Measurements from ENCODE around the gene REEP3.
"Not testable (repeated sequence)": the region's sequence is repeated elsewhere in the genome, so short reads cannot be mapped to it uniquely, and the experiment has no call there.

REEP3 gene

DNA sequence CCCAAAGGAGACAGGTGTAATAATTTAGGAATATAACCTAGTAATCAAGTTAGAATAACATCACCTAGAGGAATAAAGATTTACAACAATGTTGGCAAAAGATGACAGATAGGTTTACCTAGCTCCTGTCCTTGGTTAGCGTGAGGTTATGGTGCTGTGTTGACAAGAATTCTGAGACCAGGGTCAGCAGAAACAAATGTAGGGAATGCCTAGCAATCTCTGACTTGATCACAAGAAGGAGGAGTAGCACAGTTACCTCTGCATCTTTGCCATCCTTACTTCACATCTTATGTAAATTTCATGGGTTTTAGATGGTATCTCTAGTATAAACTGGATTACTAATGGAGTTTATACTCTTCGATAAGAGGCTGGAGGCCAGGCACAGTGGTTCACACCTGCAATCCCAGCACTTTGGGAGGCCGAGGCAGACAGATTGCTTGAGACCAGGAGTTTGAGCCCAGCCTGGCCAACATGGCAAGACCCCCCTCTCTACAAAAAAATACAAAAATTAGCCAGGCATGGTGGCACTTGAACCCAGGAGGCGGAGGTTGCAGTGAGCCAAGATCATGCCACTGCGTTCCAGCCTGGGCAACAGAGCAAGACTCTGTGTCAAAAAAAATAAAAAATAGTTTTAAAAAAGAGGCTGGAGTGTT, 37.1 kb downstream of the REEP3 start:
- H3K27me3 ChIP-seq: no peaks in the 10 kb centered on the region
- H3K4me1 ChIP-seq: peaks cover 12% of the 10 kb centered on the region
- no peak overlapping the region for H3K9ac ChIP-seq
- no peak overlapping the region for H3K4me3 ChIP-seq
- no peaks in the 10 kb centered on the region for H3K36me3 ChIP-seq
- H3K27ac ChIP-seq: no peak overlapping the region
- H3K4me2 ChIP-seq: no peak overlapping the region
- peaks cover 4% of the 10 kb centered on the region; the same call in 1 of the 2 replicates for H3K9me3 ChIP-seq
- H4K20me1 ChIP-seq: peaks cover 64% of the 10 kb centered on the region; the same call in 1 of the 2 replicates
- TF ChIP-seq Cebpa-rat (IDR thresholded peaks at IDR 0.05): no peak

DNA sequence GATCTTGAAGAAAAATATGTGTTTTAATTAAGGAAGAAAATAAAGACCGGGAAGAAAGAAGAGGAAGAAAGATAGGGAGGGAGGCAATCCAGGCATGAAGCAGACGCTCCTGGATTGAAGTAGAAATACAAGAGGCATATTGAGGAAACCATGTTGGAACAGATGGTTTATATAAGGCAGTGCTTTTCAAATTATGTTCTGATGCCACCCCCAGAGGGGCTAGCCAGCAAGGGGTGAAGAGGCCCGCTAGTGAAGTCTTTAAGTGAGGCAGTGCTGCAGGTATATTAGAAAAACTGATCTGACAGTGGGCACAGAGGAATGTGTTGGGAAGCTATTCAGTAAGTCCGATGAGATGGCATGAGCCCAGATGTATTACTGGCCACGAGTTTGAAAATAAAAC, 40.1 kb downstream of the REEP3 start:
- Histone ChIP-seq H3K27ac (no peak overlapping the region), H3K4me1 (no peaks in the 10 kb centered on the region), H3K36me3 (no peaks in the 10 kb centered on the region), H3K4me2 (no peak overlapping the region), H4K20me1 (peaks cover 46% of the 10 kb centered on the region; the same call in 1 of the 2 replicates), H3K9ac (no peak overlapping the region), H3K27me3 (no peaks in the 10 kb centered on the region), H3K9me3 (no peaks in the 10 kb centered on the region), H3K4me3 (no peak overlapping the region)
- no peak for TF ChIP-seq Cebpa-rat (IDR thresholded peaks at IDR 0.05)

DNA sequence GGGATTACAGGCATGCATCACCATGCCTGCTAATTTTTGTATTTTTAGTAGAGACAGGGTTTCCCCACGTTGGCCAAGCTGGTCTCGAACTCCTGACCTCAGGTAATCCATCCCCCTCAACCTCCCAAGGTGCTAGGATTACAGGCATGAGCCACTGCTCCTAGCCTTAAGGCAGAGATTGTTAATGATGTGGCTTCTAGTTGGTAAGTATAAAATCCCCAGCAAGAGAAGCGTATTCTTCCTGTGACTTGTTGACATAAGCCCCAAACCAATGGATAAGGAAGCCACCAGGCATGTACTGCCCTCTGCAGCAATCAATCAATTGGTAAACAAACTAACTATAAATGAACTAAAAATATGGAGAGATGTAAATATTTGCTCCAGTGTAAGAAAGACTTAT, 41.2 kb downstream of the REEP3 start:
- H3K4me1 ChIP-seq: no peaks in the 10 kb centered on the region
- no peak overlapping the region for H3K4me2 ChIP-seq
- H3K9me3 ChIP-seq: no peaks in the 10 kb centered on the region
- no peak overlapping the region for H3K4me3 ChIP-seq
- peaks cover 47% of the 10 kb centered on the region; the same call in 1 of the 2 replicates for H4K20me1 ChIP-seq
- H3K9ac ChIP-seq: no peak overlapping the region
- no peaks in the 10 kb centered on the region for H3K27me3 ChIP-seq
- no peak for TF ChIP-seq Cebpa-rat (IDR thresholded peaks at IDR 0.05)
- no peak overlapping the region for H3K27ac ChIP-seq
- peaks cover 3% of the 10 kb centered on the region; the same call in 1 of the 2 replicates for H3K36me3 ChIP-seq

DNA sequence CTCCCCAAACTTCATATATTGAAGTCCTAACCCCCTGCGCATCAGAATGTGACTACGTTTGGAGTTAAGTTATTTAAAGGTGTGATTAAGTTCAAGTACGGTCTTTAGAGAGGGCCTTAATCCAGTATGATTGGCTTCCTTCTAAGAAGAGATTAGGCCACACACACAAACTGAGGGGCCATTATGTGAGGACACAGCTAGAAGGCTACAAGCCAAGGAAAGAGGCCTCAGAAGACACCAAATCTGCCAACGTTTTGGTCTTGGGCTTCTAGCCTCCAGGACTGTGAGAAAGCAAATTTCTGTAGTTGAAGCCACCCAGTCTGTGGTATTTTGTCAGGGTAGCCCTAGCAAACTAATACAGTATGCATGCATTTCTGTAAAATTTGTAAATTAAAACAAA, 41.7 kb downstream of the REEP3 start:
- peaks cover 5% of the 10 kb centered on the region; the same call in 1 of the 2 replicates for H3K36me3 ChIP-seq
- TF ChIP-seq Cebpa-rat (IDR thresholded peaks at IDR 0.05): no peak
- H4K20me1 ChIP-seq: peaks cover 47% of the 10 kb centered on the region; the same call in 1 of the 2 replicates
- no peak overlapping the region for H3K4me3 ChIP-seq
- H3K9me3 ChIP-seq: no peaks in the 10 kb centered on the region
- no peak overlapping the region for H3K4me2 ChIP-seq
- H3K9ac ChIP-seq: no peak overlapping the region
- H3K27me3 ChIP-seq: no peaks in the 10 kb centered on the region
- no peak overlapping the region for H3K27ac ChIP-seq
- no peaks in the 10 kb centered on the region for H3K4me1 ChIP-seq

DNA sequence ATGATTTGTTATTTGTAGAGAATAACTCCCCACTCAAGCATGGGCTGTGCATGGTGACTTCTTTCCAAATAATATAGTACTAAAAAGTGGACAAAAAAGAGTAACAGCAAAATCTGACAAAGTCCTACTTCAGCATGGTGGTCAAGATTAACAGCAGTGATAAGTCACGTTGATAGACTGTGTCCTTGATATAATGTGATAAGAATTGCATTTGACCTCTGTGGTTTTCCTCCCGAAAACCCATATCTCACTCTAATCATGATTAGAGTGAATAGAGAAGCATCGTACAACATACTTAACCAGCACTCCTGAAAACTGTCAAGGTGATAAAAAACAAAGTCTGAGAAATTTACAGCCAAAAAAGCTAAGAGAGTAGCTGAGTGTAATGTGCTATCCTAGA, 42.4 kb downstream of the REEP3 start:
- peaks cover 12% of the 10 kb centered on the region; the same call in 1 of the 2 replicates for H3K36me3 ChIP-seq
- no peak overlapping the region for H3K4me3 ChIP-seq
- H3K4me1 ChIP-seq: no peaks in the 10 kb centered on the region
- peaks cover 39% of the 10 kb centered on the region; the same call in 1 of the 2 replicates for H4K20me1 ChIP-seq
- H3K4me2 ChIP-seq: no peak overlapping the region
- H3K9me3 ChIP-seq: no peaks in the 10 kb centered on the region
- no peaks in the 10 kb centered on the region for H3K27me3 ChIP-seq
- H3K27ac ChIP-seq: no peak overlapping the region
- H3K9ac ChIP-seq: no peak overlapping the region
- TF ChIP-seq Cebpa-rat (IDR thresholded peaks at IDR 0.05): no peak

DNA sequence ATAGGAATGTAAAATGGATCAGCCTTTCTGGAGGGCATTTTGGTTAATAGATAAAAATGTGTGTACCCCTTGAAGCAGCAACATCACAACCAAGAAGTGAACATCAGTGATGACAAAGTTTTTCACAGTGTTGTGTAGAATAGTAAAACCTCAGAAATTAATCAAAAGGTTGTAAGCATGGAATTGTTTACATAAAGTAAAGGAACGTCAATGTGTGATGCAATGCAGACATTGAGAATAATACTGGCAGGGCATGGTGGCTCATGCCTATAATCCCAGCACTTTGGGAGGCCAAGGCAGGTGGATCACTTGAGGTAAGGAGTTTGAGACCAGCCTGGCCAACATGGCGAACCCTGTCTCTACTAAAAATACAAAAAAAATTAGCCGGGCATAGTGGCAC, 43.5 kb downstream of the REEP3 start:
- H3K27ac ChIP-seq, H3K9me3 ChIP-seq, H3K9ac ChIP-seq, H3K4me2 ChIP-seq, H3K27me3 ChIP-seq, H3K4me3 ChIP-seq, H3K4me1 ChIP-seq: not testable (repeated sequence)
- peaks cover 21% of the 10 kb centered on the region; the same call in 1 of the 2 replicates for H3K36me3 ChIP-seq
- peaks cover 36% of the 10 kb centered on the region; the same call in 1 of the 2 replicates for H4K20me1 ChIP-seq

DNA sequence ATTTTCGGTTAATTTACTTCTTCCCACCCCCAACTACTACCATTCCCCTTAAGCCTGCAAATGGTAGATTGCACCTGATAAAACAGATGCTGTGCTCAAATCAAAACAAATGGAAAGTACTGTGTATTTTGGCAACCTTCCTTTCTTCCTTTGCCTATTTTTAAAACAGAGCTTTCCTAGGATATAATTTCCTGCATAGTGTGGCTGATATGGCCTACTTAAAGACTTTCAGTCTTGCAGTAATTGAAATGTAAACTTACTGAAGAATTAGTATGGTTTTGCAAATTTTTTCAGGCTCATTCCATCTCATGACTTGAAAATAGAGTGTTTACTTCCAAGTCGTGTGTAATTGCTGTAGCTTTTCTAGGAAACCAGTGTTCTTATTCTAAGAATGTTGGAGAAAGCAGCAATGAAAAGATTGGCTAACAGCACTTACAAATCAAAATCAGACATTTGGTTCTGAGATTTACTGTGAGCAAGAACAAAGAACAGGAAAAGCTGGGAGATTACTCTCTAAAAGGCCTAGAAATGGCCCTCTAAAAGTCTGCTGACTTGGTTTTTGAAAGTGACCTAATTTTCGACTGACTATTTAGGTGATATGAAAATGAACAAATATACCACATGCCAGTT, 52.0 kb downstream of the REEP3 start:
- H3K4me1 ChIP-seq: no peaks in the 10 kb centered on the region
- no peak for TF ChIP-seq Cebpa-rat (IDR thresholded peaks at IDR 0.05)
- no peaks in the 10 kb centered on the region for H3K9me3 ChIP-seq
- H3K27me3 ChIP-seq: no peaks in the 10 kb centered on the region
- no peaks in the 10 kb centered on the region for H4K20me1 ChIP-seq
- H3K36me3 ChIP-seq: peaks cover 54% of the 10 kb centered on the region
- H3K27ac ChIP-seq: no peak overlapping the region
- H3K4me2 ChIP-seq: no peak overlapping the region
- H3K9ac ChIP-seq: no peak overlapping the region
- H3K4me3 ChIP-seq: no peak overlapping the region

DNA sequence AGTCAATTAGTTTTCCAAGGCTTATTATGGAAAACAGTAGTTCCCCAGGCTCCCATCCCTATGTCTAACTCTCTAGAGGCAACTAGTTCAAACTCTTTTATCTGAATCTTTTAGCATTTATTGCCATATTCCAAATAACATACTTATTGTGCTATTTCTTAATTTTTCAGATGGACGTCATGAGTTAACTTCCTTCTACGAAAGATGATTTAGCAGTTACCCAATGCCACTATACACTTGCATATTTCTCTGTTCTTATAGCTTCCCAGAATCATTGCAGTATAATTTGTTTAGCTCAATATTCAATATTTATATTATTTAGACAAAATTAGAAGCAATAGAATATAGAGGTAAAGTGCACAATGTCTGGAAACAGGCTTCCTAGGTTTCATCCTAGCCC, 52.8 kb downstream of the REEP3 start:
- no peak overlapping the region for H3K9ac ChIP-seq
- no peaks in the 10 kb centered on the region for H4K20me1 ChIP-seq
- H3K4me1 ChIP-seq: peaks cover 4% of the 10 kb centered on the region; the same call in 1 of the 2 replicates
- H3K4me3 ChIP-seq: no peak overlapping the region
- peaks cover 51% of the 10 kb centered on the region for H3K36me3 ChIP-seq
- no peak overlapping the region for H3K4me2 ChIP-seq
- TF ChIP-seq Cebpa-rat (IDR thresholded peaks at IDR 0.05): no peak
- H3K9me3 ChIP-seq: no peaks in the 10 kb centered on the region
- H3K27ac ChIP-seq: no peak overlapping the region
- no peaks in the 10 kb centered on the region for H3K27me3 ChIP-seq

DNA sequence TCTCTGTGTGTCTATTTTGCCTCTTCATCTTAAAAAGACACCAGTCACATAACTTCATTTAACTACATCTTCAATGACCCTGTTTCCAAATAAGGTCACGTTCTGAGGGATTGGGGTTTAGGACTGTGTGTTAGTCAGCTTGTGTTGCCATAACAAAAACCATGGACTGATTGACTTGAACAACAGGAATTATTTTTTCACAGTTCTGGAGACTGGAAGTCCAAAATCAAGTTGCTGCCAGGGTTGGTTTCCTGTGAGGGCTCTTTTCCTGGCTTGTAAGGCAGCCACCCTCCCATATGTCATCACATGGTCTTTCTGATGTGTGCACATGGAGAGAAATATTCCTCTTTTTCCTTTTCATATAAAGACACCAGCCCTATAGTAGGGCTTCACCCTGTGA, 55.3 kb downstream of the REEP3 start:
- H3K4me3 ChIP-seq: no peak overlapping the region
- TF ChIP-seq Cebpa-rat (IDR thresholded peaks at IDR 0.05): no peak
- no peak overlapping the region for H3K27ac ChIP-seq
- no peak overlapping the region for H3K9ac ChIP-seq
- H4K20me1 ChIP-seq: no peaks in the 10 kb centered on the region
- H3K27me3 ChIP-seq: no peaks in the 10 kb centered on the region
- peaks cover 44% of the 10 kb centered on the region for H3K36me3 ChIP-seq
- H3K4me2 ChIP-seq: no peak overlapping the region
- no peaks in the 10 kb centered on the region for H3K9me3 ChIP-seq
- peaks cover 4% of the 10 kb centered on the region; the same call in 1 of the 2 replicates for H3K4me1 ChIP-seq

DNA sequence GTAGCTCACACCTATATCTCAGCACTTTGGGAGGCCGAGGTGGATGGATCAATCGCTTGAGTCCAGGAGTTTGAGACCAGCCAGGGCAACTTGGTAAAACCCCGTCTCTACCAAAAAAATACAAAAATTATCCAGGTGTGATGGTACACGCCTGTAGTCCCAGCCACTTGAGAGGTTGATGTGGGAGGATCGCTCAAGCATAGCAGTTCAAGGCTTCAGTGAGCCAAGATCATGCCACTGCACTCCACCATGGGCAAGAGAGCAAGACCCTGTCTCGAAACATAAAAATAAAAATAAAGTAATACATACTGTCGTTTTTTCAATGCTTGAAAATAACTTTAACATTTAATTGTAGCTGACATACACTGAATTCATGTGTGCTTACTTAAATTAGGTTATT, 57.3 kb downstream of the REEP3 start:
- Histone ChIP-seq H3K27ac (no peak overlapping the region), H3K9me3 (no peaks in the 10 kb centered on the region), H3K9ac (no peak overlapping the region), H3K27me3 (no peaks in the 10 kb centered on the region), H3K36me3 (peaks cover 50% of the 10 kb centered on the region), H3K4me1 (peaks cover 4% of the 10 kb centered on the region; the same call in 1 of the 2 replicates), H4K20me1 (no peaks in the 10 kb centered on the region), H3K4me2 (no peak overlapping the region), H3K4me3 (no peak overlapping the region)
- TF ChIP-seq Cebpa-rat (IDR thresholded peaks at IDR 0.05): no peak

Measured in BLaER1 (cell line).